Mucosa of rectum (tissue), 2 donors: ENCODE results near the gene AP3D1.
"Not testable (repeated sequence)": the region's sequence is repeated elsewhere in the genome, so short reads cannot be mapped to it uniquely, and the experiment has no call there.

Experiments
- H3K27ac ChIP-seq, 2 donors: one replicate each; pipeline ENCODE4 v1.7.0; 2013; ENCODE audit warnings: inconsistent platforms in 2 of 2, low read depth in 2 of 2, low read length in 2 of 2
- H3K27me3 ChIP-seq, 2 donors: one replicate each; pipeline ENCODE4 v1.7.0; 2013; ENCODE audit warnings: low read length in 2 of 2; ENCODE audit not compliant: control insufficient read depth in 2 of 2, insufficient read depth in 2 of 2
- H3K36me3 ChIP-seq, 2 donors: one replicate each; pipeline ENCODE4 v1.7.0; 2013; ENCODE audit warnings: low read length in 2 of 2; ENCODE audit not compliant: control insufficient read depth in 2 of 2, insufficient read depth in 2 of 2
- H3K4me1 ChIP-seq, 2 donors: one replicate each; pipeline ENCODE4 v1.7.0; 2013; ENCODE audit warnings: low read length in 2 of 2, mild to moderate bottlenecking in 1 of 2; ENCODE audit not compliant: control insufficient read depth in 2 of 2, insufficient read depth in 2 of 2
- H3K4me3 ChIP-seq, 2 donors: one replicate each; pipeline ENCODE4 v1.7.0; 2013; ENCODE audit warnings: low read length in 2 of 2
- H3K9ac ChIP-seq, 2 donors: one replicate each; pipeline ENCODE4 v1.7.0; 2013; ENCODE audit warnings: low read length in 2 of 2, low read depth in 1 of 2, mild to moderate bottlenecking in 1 of 2
- H3K9me3 ChIP-seq, 2 donors: one replicate each; pipeline ENCODE4 v1.7.0; 2013; ENCODE audit warnings: low read length in 2 of 2; ENCODE audit not compliant: control insufficient read depth in 2 of 2
- donor health status: healthy.
- donor health status: Normal muscosa, but diverticular disease.

Gene AP3D1

DNA sequence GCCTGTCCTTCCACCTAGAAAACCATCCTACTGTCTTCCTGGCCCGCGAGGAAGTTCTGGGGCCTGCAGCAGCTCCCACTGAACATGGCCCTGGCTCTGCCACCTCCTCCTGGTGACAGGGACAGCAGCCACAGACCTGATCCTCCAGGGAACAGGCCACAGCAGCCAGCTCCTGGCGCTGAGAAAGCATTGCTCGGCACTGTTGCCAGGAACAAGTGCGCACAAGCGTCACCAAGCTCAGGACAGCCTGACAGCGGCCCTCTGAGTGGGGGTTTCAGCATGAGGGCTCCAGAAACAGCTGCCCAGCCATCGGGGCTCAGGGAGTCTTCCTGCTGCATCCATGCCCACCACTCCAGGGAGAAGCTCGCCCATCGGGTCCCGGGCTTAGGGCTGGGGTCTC, 21.9 kb downstream of the AP3D1 start:
- peaks cover 50 to 52% of the 10 kb centered on the region in 2 donors for H3K36me3 ChIP-seq

GRCh38 chr19:2129022-2129421, 22.3 kb downstream of the AP3D1 start:
- Histone ChIP-seq H3K36me3 (peaks cover 52 to 56% of the 10 kb centered on the region in 2 donors), H3K27ac (no peak overlapping the region), H3K4me1 (no peaks in the 10 kb centered on the region), H3K9me3 (no peaks in the 10 kb centered on the region), H3K27me3 (no peaks in the 10 kb centered on the region), H3K9ac (no peak overlapping the region), H3K4me3 (no peak overlapping the region)

More for the DNA sequence above, 21.9 kb downstream of the AP3D1 start:
- no peaks in the 10 kb centered on the region for H3K4me1 ChIP-seq
- no peak overlapping the region for H3K9ac ChIP-seq
- H3K4me3 ChIP-seq: no peak overlapping the region
- H3K27ac ChIP-seq: no peak overlapping the region
- H3K9me3 ChIP-seq: no peaks in the 10 kb centered on the region
- no peaks in the 10 kb centered on the region for H3K27me3 ChIP-seq

GRCh38 chr19:2128252-2128651, 23.1 kb downstream of the AP3D1 start:
- not testable (repeated sequence) for H3K4me1 ChIP-seq, H3K4me3 ChIP-seq, H3K27ac ChIP-seq, H3K27me3 ChIP-seq, H3K9ac ChIP-seq, H3K9me3 ChIP-seq
- H3K36me3 ChIP-seq: peaks cover 59 to 63% of the 10 kb centered on the region in 2 donors

DNA sequence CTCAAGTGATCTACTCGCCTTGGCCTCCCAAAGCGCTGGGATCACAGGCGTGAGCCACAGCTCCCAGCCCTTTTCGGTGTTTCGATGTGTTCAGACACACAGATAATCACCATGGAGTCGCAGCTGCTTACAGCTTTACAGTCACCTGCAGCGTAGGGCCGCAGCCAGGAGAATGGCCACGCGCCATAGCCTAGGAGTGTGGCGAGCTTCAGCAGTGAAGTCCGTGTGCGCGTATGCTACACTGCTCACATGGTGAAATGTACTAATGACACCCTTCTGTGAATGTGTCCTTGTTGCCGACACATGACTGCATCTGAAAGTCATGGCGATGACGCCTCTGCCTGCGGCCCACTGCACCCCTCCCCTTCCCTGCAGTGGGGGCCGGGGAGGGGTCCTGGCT, 23.6 kb downstream of the AP3D1 start:
- no peak overlapping the region for H3K27ac ChIP-seq
- H3K4me1 ChIP-seq: no peaks in the 10 kb centered on the region

GRCh38 chr19:2126879-2127518, 24.4 kb downstream of the AP3D1 start:
- no peaks in the 10 kb centered on the region for H3K27me3 ChIP-seq
- no peak overlapping the region for H3K4me3 ChIP-seq
- no peaks in the 10 kb centered on the region for H3K9me3 ChIP-seq
- H3K36me3 ChIP-seq: peaks cover 61 to 64% of the 10 kb centered on the region in 2 donors
- no peak overlapping the region for H3K9ac ChIP-seq
- H3K4me1 ChIP-seq: no peaks in the 10 kb centered on the region
- H3K27ac ChIP-seq: no peak overlapping the region

More for the DNA sequence above, 23.6 kb downstream of the AP3D1 start:
- H3K27me3 ChIP-seq: no peaks in the 10 kb centered on the region
- no peaks in the 10 kb centered on the region for H3K9me3 ChIP-seq
- peaks cover 60 to 64% of the 10 kb centered on the region in 2 donors for H3K36me3 ChIP-seq
- no peak overlapping the region for H3K9ac ChIP-seq
- no peak overlapping the region for H3K4me3 ChIP-seq

GRCh38 chr19:2123682-2124387, 27.5 kb downstream of the AP3D1 start:
- peaks cover 64 to 66% of the 10 kb centered on the region in 2 donors for H3K36me3 ChIP-seq

DNA sequence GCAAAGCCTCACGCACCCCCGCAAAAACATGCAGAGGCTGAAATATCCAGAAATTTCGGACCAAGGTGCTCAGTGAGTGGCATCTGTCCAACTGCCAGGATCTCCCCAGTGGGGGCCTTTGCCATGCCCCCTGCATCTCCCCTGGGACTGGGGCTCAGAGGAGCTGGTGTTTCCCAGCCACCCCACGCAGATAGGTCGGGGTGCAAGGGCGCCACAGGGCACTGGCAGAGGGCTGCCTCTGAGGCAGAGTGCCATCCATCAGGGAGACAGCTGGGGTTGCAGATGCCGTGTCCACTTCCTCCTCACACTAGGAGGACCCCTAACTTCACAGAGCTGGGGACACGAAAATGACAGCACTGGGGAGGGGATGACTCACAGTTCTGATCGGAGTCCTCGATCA, 28.4 kb downstream of the AP3D1 start:
- H3K9me3 ChIP-seq: no peaks in the 10 kb centered on the region
- H3K27me3 ChIP-seq: no peaks in the 10 kb centered on the region
- H3K9ac ChIP-seq: no peak overlapping the region
- H3K27ac ChIP-seq: no peak overlapping the region
- no peaks in the 10 kb centered on the region for H3K4me1 ChIP-seq
- no peak overlapping the region for H3K4me3 ChIP-seq
- peaks cover 70 to 72% of the 10 kb centered on the region in 2 donors for H3K36me3 ChIP-seq

More at GRCh38 chr19:2123682-2124387, 27.5 kb downstream of the AP3D1 start:
- H3K9me3 ChIP-seq: no peaks in the 10 kb centered on the region
- H3K9ac ChIP-seq: no peak overlapping the region
- no peak overlapping the region for H3K27ac ChIP-seq
- H3K4me3 ChIP-seq: no peak overlapping the region
- H3K27me3 ChIP-seq: no peaks in the 10 kb centered on the region
- H3K4me1 ChIP-seq: no peaks in the 10 kb centered on the region

- no peak overlapping the region for H3K4me3 ChIP-seq
- H3K36me3 ChIP-seq: peaks cover 71 to 72% of the 10 kb centered on the region in 2 donors
- no peaks in the 10 kb centered on the region for H3K9me3 ChIP-seq
- H3K27ac ChIP-seq: no peak overlapping the region
- H3K9ac ChIP-seq: no peak overlapping the region
- no peaks in the 10 kb centered on the region for H3K4me1 ChIP-seq
- H3K27me3 ChIP-seq: no peaks in the 10 kb centered on the region
Measured at GRCh38 chr19:2122251-2122650, 29.1 kb downstream of the AP3D1 start.

DNA sequence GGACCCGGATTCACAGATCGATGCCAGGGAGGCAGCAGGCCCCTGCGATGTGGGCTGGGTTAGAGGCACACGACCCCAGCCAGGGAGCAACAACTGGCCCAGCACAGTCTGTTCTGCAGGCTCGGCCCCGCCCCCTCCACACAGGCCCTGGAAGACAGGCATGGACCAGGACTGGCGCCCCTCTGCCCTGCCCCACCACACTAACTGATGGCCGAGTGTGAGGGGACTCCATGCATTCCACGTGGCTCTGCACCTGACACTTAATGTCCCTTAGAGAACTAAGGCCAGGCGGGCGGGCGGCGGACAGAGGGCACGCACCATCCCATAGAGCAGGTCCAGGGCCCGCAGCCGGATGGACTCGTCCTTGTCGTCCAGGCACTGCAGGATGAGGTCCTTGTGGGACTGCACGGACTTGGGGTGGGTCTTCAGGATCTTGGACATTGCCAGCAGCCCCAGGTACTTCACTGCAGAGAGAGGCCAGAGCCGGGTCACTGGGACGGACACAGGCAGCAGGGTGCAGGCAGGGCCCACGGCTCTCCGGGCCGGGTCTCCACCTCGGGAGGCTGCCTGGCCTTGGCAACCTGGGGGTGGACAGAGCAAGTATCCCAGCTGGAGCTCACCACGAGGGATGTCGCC, 29.8 kb downstream of the AP3D1 start:
- Histone ChIP-seq H3K4me3 (no peak overlapping the region), H3K36me3 (peaks cover 71 to 72% of the 10 kb centered on the region in 2 donors), H3K27me3 (no peaks in the 10 kb centered on the region)

GRCh38 chr19:2120821-2121220, 30.5 kb downstream of the AP3D1 start:
- no peaks in the 10 kb centered on the region for H3K4me1 ChIP-seq
- H3K9me3 ChIP-seq: no peaks in the 10 kb centered on the region
- H3K27me3 ChIP-seq: no peaks in the 10 kb centered on the region
- H3K9ac ChIP-seq: no peak overlapping the region
- H3K36me3 ChIP-seq: peaks cover 76 to 79% of the 10 kb centered on the region in 2 donors
- no peak overlapping the region for H3K4me3 ChIP-seq
- H3K27ac ChIP-seq: no peak overlapping the region

More for the DNA sequence above, 29.8 kb downstream of the AP3D1 start:
- Histone ChIP-seq H3K4me1 (no peaks in the 10 kb centered on the region), H3K27ac (no peak overlapping the region), H3K9me3 (no peaks in the 10 kb centered on the region), H3K9ac (no peak overlapping the region)
